GM19452 (cell line): ENCODE data around the gene FAM53B.
A peak's percentile ranks its signal among the peaks of the same experiment; 100 is the strongest.

ENCODE experiments used
- ATAC-seq: cut with Tn5 transposase; IDR thresholded peaks from one replicate; pipeline ENCODE4 v1.9.1; 2021; ENCODE audit not compliant: unreplicated experiment

FAM53B gene

GRCh38 chr10:124698545-124699469 is 45.4 kb downstream of the FAM53B start:
- no peak for ATAC-seq

GRCh38 chr10:124697837-124698544 is 46.2 kb downstream of the FAM53B start:
- ATAC-seq = no peak

- ATAC-seq = no peak
Observed at GRCh38 chr10:124697443-124697836, 46.7 kb downstream of the FAM53B start.

- ATAC-seq = peak; percentile 74
Observed at GRCh38 chr10:124696446-124697392, 47.5 kb downstream of the FAM53B start.

- no peak for ATAC-seq
Observed at GRCh38 chr10:124695259-124695658, 48.9 kb downstream of the FAM53B start.

GRCh38 chr10:124694481-124695220 is 49.5 kb downstream of the FAM53B start:
- ATAC-seq = no peak

- ATAC-seq = no peak
Observed at GRCh38 chr10:124693801-124694416, 50.3 kb downstream of the FAM53B start.

GRCh38 chr10:124693396-124693795 is 50.8 kb downstream of the FAM53B start:
- no peak for ATAC-seq

- ATAC-seq = no peak
Observed at GRCh38 chr10:124692100-124692446, 52.1 kb downstream of the FAM53B start.

GRCh38 chr10:124691421-124692099 is 52.6 kb downstream of the FAM53B start:
- no peak for ATAC-seq

GRCh38 chr10:124691002-124691401 is 53.2 kb downstream of the FAM53B start:
- ATAC-seq = no peak

- no peak for ATAC-seq
Observed at GRCh38 chr10:124689911-124690498, 54.2 kb downstream of the FAM53B start.

- ATAC-seq = peak; percentile 98
Observed at GRCh38 chr10:124688889-124689670, 55.1 kb downstream of the FAM53B start.

GRCh38 chr10:124688386-124688785 is 55.8 kb downstream of the FAM53B start:
- ATAC-seq = peak; percentile 1

- no peak for ATAC-seq
Observed at GRCh38 chr10:124686707-124687376, 57.3 kb downstream of the FAM53B start.

- ATAC-seq = no peak
Observed at GRCh38 chr10:124685261-124685660, 58.9 kb downstream of the FAM53B start.

GRCh38 chr10:124683814-124684213 is 60.4 kb downstream of the FAM53B start:
- ATAC-seq = no peak
